Measurements from ENCODE around the gene GP1BB.

The GP1BB gene

GRCh38 chr22:19767427-19768341 is 44.3 kb downstream of the GP1BB start:
- DNase-seq, result no peak

GRCh38 chr22:19769393-19769715 is 46.0 kb downstream of the GP1BB start:
- no peak for DNase-seq

- DNase-seq, result no peak
These were observed 47.2 kb downstream of the GP1BB start for GRCh38 chr22:19770349-19771220.

- no peak for DNase-seq
These were observed 49.0 kb downstream of the GP1BB start for GRCh38 chr22:19772422-19772672.

- DNase-seq, result no peak
These were observed 49.5 kb downstream of the GP1BB start for GRCh38 chr22:19772673-19773469.

- DNase-seq, result no peak
These were observed 50.2 kb downstream of the GP1BB start for GRCh38 chr22:19773470-19774040.
